HepG2 (cell line): ENCODE data around the gene CDH13. TPM values are rescaled to one million over a fixed set of nuclear protein-coding genes. Genes with fewer than 3 reads are reported as not detected.

Experiments
- ATAC-seq: fragments of 200-7000 bp; cut with Tn5 transposase; 3 replicates; pipeline ENCODE4 v1.9.1; 2020; ENCODE audit warnings: mild to moderate bottlenecking, moderate library complexity
- BruUV-seq: library from RNA; stranded (reverse); fragments of 400-500 nt; replicated peaks from 2 replicates; lab custom pipeline; 2021; lab: Mats Ljungman, UMichigan
- CTCF ChIA-PET: fragments of 300-600 bp; formaldehyde crosslinking; extraction: SDS; loops from one replicate; lab custom pipeline; 2021; ENCODE audit warnings: low total read pairs, inconsistent platforms, low intra/inter-chr PET ratio; lab: Yijun Ruan, JAX
- POLR2A ChIA-PET: fragments of 350-600 bp; sonication (Branson Sonifier 250); formaldehyde crosslinking; loops from one replicate; lab custom pipeline; 2020; ENCODE audit warnings: antibody characterized with exemption, inconsistent platforms; lab: Yijun Ruan, JAX
- DNase-seq: peaks from one replicate; pipeline ENCODE4 v3.0.0-alpha.2; 2015; ENCODE audit warnings: low spot score
- FAIRE-seq: peaks from 3 replicates; lab custom pipeline; 2011; peaks lifted over from hg19 to GRCh38; lab: Jason Lieb, UNC
- H2AFZ ChIP-seq: one replicate; pipeline ENCODE4 v1.6.1; 2011; ENCODE audit warnings: low read length, inconsistent platforms
- H3K27ac ChIP-seq: fragments of 300-600 bp; 3 replicates; pipeline ENCODE4 v1.8.0; 2011; ENCODE audit warnings: mixed run types, mild to moderate bottlenecking, mixed read lengths, low read length, inconsistent platforms; ENCODE audit not compliant: insufficient read depth; ENCODE audit errors: extremely low read length
- H3K27me3 ChIP-seq, 2 experiments: fragments of 200-600 bp in 1 of 2; 2 replicates in 1 of 2; 3 replicates in 1 of 2; pipeline versions ENCODE4 v1.6.0 to v1.8.0; 2011; ENCODE audit warnings: low read length in 2 of 2, mild to moderate bottlenecking in 2 of 2, moderate library complexity in 2 of 2, inconsistent platforms in 1 of 2; ENCODE audit not compliant: insufficient read depth in 2 of 2, control insufficient read depth in 1 of 2
- H3K36me3 ChIP-seq, 2 experiments: fragments of 200-600 bp in 1 of 2; replicated peaks in 1 of 2; 2 replicates in 1 of 2; 3 replicates in 1 of 2; pipeline versions ENCODE4 v1.5.1 to v1.8.0; 2011; ENCODE audit warnings: low read length in 2 of 2, inconsistent platforms in 1 of 2; ENCODE audit not compliant: insufficient read depth in 2 of 2, control insufficient read depth in 1 of 2
- H3K4me1 ChIP-seq: 2 replicates; pipeline ENCODE4 v1.5.1; 2012; ENCODE audit warnings: low read length, inconsistent platforms; ENCODE audit not compliant: insufficient read depth
- H3K4me2 ChIP-seq: 2 replicates; pipeline ENCODE4 v1.6.0; 2011; ENCODE audit warnings: low read depth, low read length, inconsistent platforms
- H3K4me3 ChIP-seq, 3 experiments: fragments of 200-600 bp in 1 of 3; sonication (generic), shearing (Covaris generic) in 1 of 3; replicated peaks in 1 of 3; 2 replicates each; pipeline ENCODE4 v1.5.1; 2011 to 2016; ENCODE audit warnings: low read length in 3 of 3, inconsistent platforms in 2 of 3, low read depth in 2 of 3, mild to moderate bottlenecking in 2 of 3, control low read depth in 1 of 3, mixed read lengths in 1 of 3; ENCODE audit not compliant: insufficient read depth in 1 of 3
- H3K79me2 ChIP-seq: one replicate; pipeline ENCODE4 v1.6.1; 2011; ENCODE audit warnings: low read length, inconsistent platforms; ENCODE audit not compliant: insufficient read depth
- H3K9ac ChIP-seq: 2 replicates; pipeline ENCODE4 v1.6.0; 2011; ENCODE audit warnings: mild to moderate bottlenecking, low read depth, low read length, inconsistent platforms; ENCODE audit not compliant: insufficient read depth
- H3K9me3 ChIP-seq: 2 replicates; pipeline ENCODE4 v1.5.1; 2012; ENCODE audit warnings: mild to moderate bottlenecking, low read length
- H4K20me1 ChIP-seq: 2 replicates; pipeline ENCODE4 v1.6.0; 2011; ENCODE audit warnings: inconsistent platforms, mild to moderate bottlenecking, low read length, moderate library complexity; ENCODE audit not compliant: insufficient read depth
- ATF7-NPFF ChIP-seq: sonication (generic); formaldehyde crosslinking; IDR thresholded peaks from 2 replicates; pipeline ENCODE4 v1.8.1; 2023; ENCODE audit warnings: mild to moderate bottlenecking, low read depth, missing genetic modification reagents, moderate library complexity
- CHD4 ChIP-seq: fragments of 200-600 bp; sonication (generic); IDR thresholded peaks from 2 replicates; pipeline ENCODE4 v1.7.0; 2017; ENCODE audit warnings: mild to moderate bottlenecking, low read length, borderline replicate concordance
- EED ChIP-seq: sonication (generic); formaldehyde crosslinking; IDR thresholded peaks from 2 replicates; pipeline ENCODE4 v1.5.0; 2020; ENCODE audit warnings: mild to moderate bottlenecking, missing genetic modification reagents
- ELF3 ChIP-seq: IDR thresholded peaks from 2 replicates; pipeline ENCODE4 v1.6.1; 2016; ENCODE audit warnings: missing genetic modification reagents, missing compliant biosample characterization
- FOXC1 ChIP-seq: sonication (generic); formaldehyde crosslinking; IDR thresholded peaks from 2 replicates; pipeline ENCODE4 v1.8.0; 2022; ENCODE audit warnings: mild to moderate bottlenecking, missing genetic modification reagents, borderline replicate concordance
- GFI1 ChIP-seq: sonication (generic); formaldehyde crosslinking; IDR thresholded peaks from 2 replicates; pipeline ENCODE4 v1.5.0; 2020; ENCODE audit warnings: missing genetic modification reagents, mild to moderate bottlenecking, borderline replicate concordance
- GLI4 ChIP-seq: sonication (generic); formaldehyde crosslinking; IDR thresholded peaks from 2 replicates; pipeline ENCODE4 v1.5.1; 2020; ENCODE audit warnings: missing genetic modification reagents, mild to moderate bottlenecking, moderate library complexity, borderline replicate concordance
- GTF3A ChIP-seq: sonication (generic); formaldehyde crosslinking; conservative IDR thresholded peaks from 2 replicates; pipeline ENCODE4 v1.4.0; 2020; ENCODE audit warnings: mild to moderate bottlenecking, missing genetic modification reagents
- HES4 ChIP-seq: sonication (generic); formaldehyde crosslinking; IDR thresholded peaks from 2 replicates; pipeline ENCODE4 v1.9.0; 2021; ENCODE audit warnings: mild to moderate bottlenecking, missing genetic modification reagents, borderline replicate concordance
- NPAS2 ChIP-seq: sonication (generic); formaldehyde crosslinking; IDR thresholded peaks from 2 replicates; pipeline ENCODE4 v1.8.0; 2022; ENCODE audit warnings: mild to moderate bottlenecking, missing genetic modification reagents, borderline replicate concordance
- PLRG1 ChIP-seq: fragments of 450-650 bp; conservative IDR thresholded peaks from 2 replicates; pipeline ENCODE4 v1.6.1; 2016
- RFX1 ChIP-seq: fragments of 450-650 bp; IDR thresholded peaks from 2 replicates; pipeline ENCODE4 v1.6.1; 2017
- SCMH1 ChIP-seq: sonication (generic); formaldehyde crosslinking; IDR thresholded peaks from 2 replicates; pipeline ENCODE4 v1.9.0; 2021; ENCODE audit warnings: missing genetic modification reagents, mild to moderate bottlenecking, borderline replicate concordance
- SETDB1 ChIP-seq: sonication (generic); formaldehyde crosslinking; IDR thresholded peaks from 2 replicates; pipeline ENCODE4 v1.5.1; 2020; ENCODE audit warnings: missing genetic modification reagents, mild to moderate bottlenecking, borderline replicate concordance
- ZNF180 ChIP-seq: sonication (generic); formaldehyde crosslinking; IDR thresholded peaks from 2 replicates; pipeline ENCODE4 v1.4.0; 2020; ENCODE audit warnings: low read depth, missing genetic modification reagents, borderline replicate concordance
- ZNF326 ChIP-seq: sonication (generic); formaldehyde crosslinking; IDR thresholded peaks from 2 replicates; pipeline ENCODE4 v1.4.0; 2020; ENCODE audit warnings: missing genetic modification reagents, borderline replicate concordance
- ZNF451 ChIP-seq: sonication (generic); formaldehyde crosslinking; IDR thresholded peaks from 2 replicates; pipeline ENCODE4 v1.5.0; 2020; ENCODE audit warnings: mild to moderate bottlenecking, missing genetic modification reagents
- ZNF543 ChIP-seq: sonication (generic); formaldehyde crosslinking; IDR thresholded peaks from 2 replicates; pipeline ENCODE4 v1.4.0; 2020; ENCODE audit warnings: mild to moderate bottlenecking, missing genetic modification reagents
- ZNF761 ChIP-seq: sonication (generic); formaldehyde crosslinking; conservative IDR thresholded peaks from 2 replicates; pipeline ENCODE4 v1.4.0; 2020; ENCODE audit warnings: mild to moderate bottlenecking, missing genetic modification reagents
- ZNF777 ChIP-seq: sonication (generic); formaldehyde crosslinking; IDR thresholded peaks from 2 replicates; pipeline ENCODE4 v1.4.0; 2020; ENCODE audit warnings: missing genetic modification reagents
- whole genome bisulfite sequencing: methylation state at CpG from one replicate; pipeline ENCODE4 v1.1.6; 2017; ENCODE audit warnings: low lambda C conversion rate; 5-methylcytosine and 5-hydroxymethylcytosine counted together
- in situ Hi-C: cut with HindIII; loops from 2 replicates; pipeline ENCODE4 v1.10.0; 2017; ENCODE audit warnings: low pct_unique_long_range_greater_than_20kb; ENCODE audit not compliant: extremely low pct_ligation_motif_present
- intact Hi-C: fragments of 100-400 bp; cut with micrococcal nuclease; formaldehyde crosslinking; loops from one replicate; pipeline ENCODE4 v1.10.0; 2022; ENCODE audit not compliant: unreplicated experiment
- polyA plus RNA-seq, 8 experiments: library from polyadenylated mRNA; depleted of rRNA in 3 of 8; stranded (reverse) in 7 of 8; unstranded in 1 of 8; fragments of >200 nt; fragmentation: Illumina TruSeq in 4 of 8; extraction: Trizol in 4 of 8; gene quantifications; 2 replicates each; pipeline versions ENCODE4 v1.2.1 to v1.2.3, GENCODE V29; 2011 to 2016; ENCODE audit warnings: low read depth in 4 of 8, missing spikeins in 1 of 8, mixed read lengths in 1 of 8; ENCODE audit not compliant: insufficient read depth in 1 of 8
- total RNA-seq, 5 experiments: library from RNA; depleted of rRNA; stranded (reverse); fragments of >200 nt; fragmentation: Illumina TruSeq; extraction: Trizol; gene quantifications; 2 replicates each; pipeline ENCODE4 v1.2.3, GENCODE V29; 2016; ENCODE audit warnings: low read depth in 1 of 5
- TF ChIP-seq, protein P1 (sequence below): sonication (generic); formaldehyde crosslinking; IDR thresholded peaks from 2 replicates; pipeline ENCODE4 v1.8.0; 2022; ENCODE audit warnings: low read depth, missing genetic modification reagents

The CDH13 gene
- total and polyA plus RNA-seq, 2 of the 13 experiments (the other 11 are each of a cell fraction or from before 2014, with no cell fraction given) = not detected

DNA sequence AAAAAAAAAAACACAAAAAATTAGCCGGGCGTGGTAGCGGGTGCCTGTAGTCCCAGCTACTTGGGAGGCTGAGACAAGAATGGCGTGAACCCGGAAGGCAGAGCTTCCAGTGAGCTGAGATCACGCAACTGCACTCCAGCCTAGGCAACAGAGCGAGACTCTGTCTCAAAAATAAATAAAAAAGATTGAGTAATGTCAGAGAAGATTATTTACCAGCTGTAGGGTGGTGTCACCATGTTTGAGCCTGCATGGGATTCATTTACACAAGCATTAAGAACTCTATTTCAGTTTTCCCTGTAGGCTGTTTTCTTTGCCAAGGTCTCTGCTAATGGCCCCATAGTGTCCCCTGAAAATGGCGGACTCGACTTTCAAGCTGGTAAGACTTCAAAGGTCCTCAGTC, 575.0 kb downstream of the CDH13 start:
- 34% methylated on average over 9 of the region's 9 CpGs for WGBS
- TF ChIP-seq, protein P1, sequence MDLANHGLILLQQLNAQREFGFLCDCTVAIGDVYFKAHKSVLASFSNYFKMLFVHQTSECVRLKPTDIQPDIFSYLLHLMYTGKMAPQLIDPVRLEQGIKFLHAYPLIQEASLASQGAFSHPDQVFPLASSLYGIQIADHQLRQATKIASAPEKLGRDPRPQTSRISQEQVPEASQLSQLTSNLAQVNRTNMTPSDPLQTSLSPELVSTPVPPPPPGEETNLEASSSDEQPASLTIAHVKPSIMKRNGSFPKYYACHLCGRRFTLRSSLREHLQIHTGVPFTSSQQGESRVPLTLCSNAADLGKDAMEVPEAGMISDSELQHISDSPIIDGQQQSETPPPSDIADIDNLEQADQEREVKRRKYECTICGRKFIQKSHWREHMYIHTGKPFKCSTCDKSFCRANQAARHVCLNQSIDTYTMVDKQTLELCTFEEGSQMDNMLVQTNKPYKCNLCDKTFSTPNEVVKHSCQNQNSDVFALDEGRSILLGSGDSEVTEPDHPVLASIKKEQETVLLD (CRISPR knock-in tag) = no peak
- TF ChIP-seq ATF7-NPFF = no peak
- intact Hi-C loops (no loop called here), in situ Hi-C loops (loop anchor here (25.0 kb wide), 1 partner anchor 939 kb away; no protein-coding TSS in a partner anchor)
- ATAC-seq = no peak
- H3K79me2 ChIP-seq = no peaks in the 10 kb centered on the region
- no peak overlapping the region for H2AFZ ChIP-seq
- H3K4me3 ChIP-seq = no peak overlapping the region
- H3K4me1 ChIP-seq = no peaks in the 10 kb centered on the region
- no peak for DNase-seq
- H3K27me3 ChIP-seq = no peaks in the 10 kb centered on the region
- no TSS peak for BruUV-seq
- H4K20me1 ChIP-seq = no peaks in the 10 kb centered on the region
- ChIA-PET CTCF (no interaction called here), POLR2A (no interaction called here)
- H3K9me3 ChIP-seq = no peaks in the 10 kb centered on the region
- no peaks in the 10 kb centered on the region for H3K36me3 ChIP-seq
- no peak overlapping the region for H3K4me2 ChIP-seq
- FAIRE-seq = no peak
- H3K9ac ChIP-seq = no peak overlapping the region
- H3K27ac ChIP-seq = no peak overlapping the region

DNA sequence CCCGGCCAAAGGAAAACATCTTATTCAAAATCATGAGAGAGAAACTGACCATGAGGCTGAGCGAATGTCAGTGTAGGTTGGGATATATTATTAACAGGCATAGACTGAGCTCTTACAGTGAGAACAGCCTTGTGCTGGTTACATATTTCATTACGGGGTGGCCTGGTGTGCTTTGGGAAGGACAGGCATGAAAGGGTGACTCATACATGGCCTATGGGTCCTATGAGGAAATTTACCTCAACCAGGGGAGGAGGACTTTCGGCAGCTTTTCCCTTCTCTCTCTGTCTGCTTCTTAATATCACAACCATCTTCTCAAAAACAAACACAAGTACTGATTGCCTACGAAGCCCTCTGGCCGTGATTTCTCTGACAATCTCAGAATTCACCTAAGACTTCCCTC, 579.1 kb downstream of the CDH13 start:
- H3K4me3 ChIP-seq = no peak overlapping the region
- no peak overlapping the region for H3K9ac ChIP-seq
- intact Hi-C loops (no loop called here), in situ Hi-C loops (loop anchor here (25.0 kb wide), 1 partner anchor 944 kb away; no protein-coding TSS in a partner anchor)
- FAIRE-seq (no peak), DNase-seq (no peak), ATAC-seq (no peak)
- BruUV-seq = no TSS peak
- ChIA-PET POLR2A (no interaction called here), CTCF (no interaction called here)
- no peaks in the 10 kb centered on the region for H3K79me2 ChIP-seq
- H3K36me3 ChIP-seq = no peaks in the 10 kb centered on the region
- H3K27ac ChIP-seq = no peak overlapping the region
- no peak overlapping the region for H3K4me2 ChIP-seq
- H3K27me3 ChIP-seq = no peaks in the 10 kb centered on the region
- H4K20me1 ChIP-seq = no peaks in the 10 kb centered on the region
- H3K9me3 ChIP-seq = no peaks in the 10 kb centered on the region
- no peak overlapping the region for H2AFZ ChIP-seq
- no peaks in the 10 kb centered on the region for H3K4me1 ChIP-seq
- 15% methylated on average over 6 of the region's 6 CpGs for WGBS
- TF ChIP-seq ZNF451 (no peak), NPAS2 (CRISPR knock-in tag) (no peak), ZNF326 (CRISPR knock-in tag) (no peak), GFI1 (no peak), ZNF761 (no peak), HES4 (CRISPR knock-in tag) (no peak), FOXC1 (CRISPR knock-in tag) (no peak), SCMH1 (CRISPR knock-in tag) (no peak), EED (no peak), ELF3 (CRISPR knock-in tag) (no peak), PLRG1 (no peak), ZNF777 (no peak), CHD4 (no peak), ZNF543 (CRISPR knock-in tag) (no peak), GLI4 (CRISPR knock-in tag) (no peak), ZNF180 (CRISPR knock-in tag) (no peak), RFX1 (no peak), GTF3A (CRISPR knock-in tag) (no peak), SETDB1 (no peak)
